Stimulated activated CD4-positive, alpha-beta T cell treated with anti-CD3 and anti-CD28 coated beads, Interleukin-4, amount 100 ng/mL, for 48 hours (primary cell): ENCODE data around the gene WDR86.

Source experiments
- DNase-seq, 2 donors: peaks; one replicate each; pipeline ENCODE4 v3.0.0-alpha.2; 2020; ENCODE audit warnings: low read depth in 2 of 2

The WDR86 gene, protein sequence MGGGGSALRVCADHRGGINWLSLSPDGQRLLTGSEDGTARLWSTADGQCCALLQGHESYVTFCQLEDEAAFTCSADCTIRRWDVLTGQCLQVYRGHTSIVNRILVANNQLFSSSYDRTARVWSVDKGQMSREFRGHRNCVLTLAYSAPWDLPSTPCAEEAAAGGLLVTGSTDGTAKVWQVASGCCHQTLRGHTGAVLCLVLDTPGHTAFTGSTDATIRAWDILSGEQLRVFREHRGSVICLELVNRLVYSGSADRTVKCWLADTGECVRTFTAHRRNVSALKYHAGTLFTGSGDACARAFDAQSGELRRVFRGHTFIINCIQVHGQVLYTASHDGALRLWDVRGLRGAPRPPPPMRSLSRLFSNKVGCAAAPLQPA

DNA sequence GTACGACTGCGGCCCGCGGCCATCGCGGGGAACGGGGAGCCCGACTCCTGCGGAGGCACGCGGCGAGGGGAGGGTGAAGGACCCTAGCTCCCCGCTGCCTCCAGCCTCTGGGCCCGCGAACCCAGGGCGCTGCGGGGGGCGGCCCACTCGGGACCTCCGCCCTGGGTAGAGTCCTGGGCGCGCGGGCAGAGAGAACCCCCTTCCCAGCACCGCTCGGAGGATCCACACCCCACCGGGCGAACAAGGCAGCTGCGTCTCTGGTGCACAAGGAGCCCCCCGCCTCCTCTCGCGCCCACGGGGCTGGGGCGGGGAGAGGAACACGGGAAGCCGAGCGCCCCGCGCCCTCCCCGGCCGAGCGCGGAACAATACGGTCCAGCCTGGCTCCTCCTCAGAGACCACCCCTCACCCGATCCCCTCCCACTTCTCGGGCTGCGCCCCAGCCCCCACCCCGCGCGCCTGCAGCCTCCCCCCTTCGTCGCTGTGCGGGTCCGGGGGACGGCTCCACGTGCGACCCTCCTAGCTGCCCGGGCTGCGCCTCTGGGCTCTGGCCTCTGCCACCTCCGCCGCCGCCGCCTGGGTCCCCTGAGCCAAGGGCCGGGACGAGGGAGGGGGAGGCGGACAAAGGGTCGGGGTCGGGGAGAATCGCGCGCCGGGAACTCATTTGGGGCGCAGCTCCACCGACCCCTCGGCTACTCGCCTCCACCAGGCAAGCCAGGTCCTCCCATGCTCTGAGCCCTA is at the start of gene WDR86:
TSS of gene WDR86 (minus strand) at position 372 of the 738 bp plus-strand sequence. CDS start 449 bp downstream, outside the sequence.
- no peak for DNase-seq

GRCh38 chr7:151457534-151457933 is 47.7 kb upstream of the WDR86 start:
- DNase-seq = no peak

DNA sequence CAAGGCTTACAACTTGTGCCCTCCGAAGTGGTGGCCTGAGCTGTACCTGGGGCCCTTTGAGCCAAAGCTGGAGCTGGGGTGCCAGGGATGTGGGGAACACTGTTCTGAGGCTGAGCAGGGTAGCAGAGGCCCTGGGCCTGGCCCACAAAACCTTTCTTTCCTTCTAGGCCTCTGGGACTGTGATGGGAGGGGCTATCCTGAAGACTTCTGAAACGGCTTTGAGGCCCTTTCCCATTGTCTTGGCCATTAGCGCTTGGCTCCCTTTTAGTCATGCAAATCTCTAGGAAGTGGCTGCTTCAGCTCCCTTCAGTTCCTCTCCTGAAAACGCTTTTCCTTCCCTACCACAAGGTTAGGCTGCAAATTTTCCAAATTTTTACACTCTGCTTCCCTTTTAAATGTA is 46.9 kb upstream of the WDR86 start:
- DNase-seq = no peak

- DNase-seq = no peak
Observed at GRCh38 chr7:151456276-151456675, 46.4 kb upstream of the WDR86 start.

GRCh38 chr7:151455690-151456089 is 45.9 kb upstream of the WDR86 start:
- DNase-seq = no peak

DNA sequence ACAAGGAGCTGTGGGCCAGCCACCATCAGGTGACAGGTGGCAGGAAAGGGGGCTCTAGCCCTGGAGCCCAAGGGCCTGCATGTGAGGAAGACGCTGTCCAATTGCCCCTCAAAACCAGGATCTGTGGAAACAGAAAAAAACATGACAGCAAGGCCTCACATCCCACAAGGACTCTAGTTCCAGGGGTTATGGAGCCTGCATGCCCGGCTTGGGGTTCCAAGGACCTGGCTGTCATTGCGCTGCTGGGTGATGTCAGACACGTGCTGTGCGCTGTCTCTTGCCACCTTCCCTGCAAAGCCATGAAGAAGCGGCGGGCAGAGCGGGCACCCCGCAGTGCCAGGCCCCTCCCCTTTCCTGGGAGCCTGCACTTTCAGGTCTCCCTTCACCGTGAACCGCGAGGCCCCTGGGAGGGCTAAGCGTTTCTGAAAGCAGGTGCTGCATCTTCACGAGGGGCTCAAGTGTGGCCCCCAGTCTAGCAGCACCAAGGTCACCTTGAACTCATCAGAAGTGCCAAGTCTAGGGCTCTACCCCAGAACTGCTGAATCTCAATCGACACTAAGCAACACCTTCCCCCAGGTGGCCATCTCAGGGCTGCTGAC is 45.2 kb upstream of the WDR86 start:
- DNase-seq = no peak

DNA sequence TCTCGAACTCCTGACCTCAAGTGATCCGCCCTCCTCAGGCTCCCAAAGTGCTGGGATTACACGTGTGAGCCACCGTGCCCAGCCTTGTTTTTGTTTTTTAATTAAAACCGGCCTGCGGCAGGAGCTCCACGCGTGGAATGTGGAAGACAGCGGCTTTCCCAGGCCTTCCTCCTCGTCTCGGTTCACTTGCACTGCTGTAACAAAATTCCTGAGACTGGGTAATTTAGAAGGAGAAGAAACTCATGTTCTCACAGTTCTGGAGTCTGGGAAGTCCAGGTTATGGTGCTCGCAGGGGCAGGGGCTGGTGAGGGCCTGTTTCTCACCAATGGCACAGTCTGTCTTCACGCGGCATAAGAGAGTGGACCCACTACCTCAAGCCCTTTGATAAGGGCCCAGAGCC is 44.5 kb upstream of the WDR86 start:
- DNase-seq = no peak

- no peak for DNase-seq
Observed at GRCh38 chr7:151453326-151453791, 43.5 kb upstream of the WDR86 start.

- no peak for DNase-seq
Observed at GRCh38 chr7:151452680-151453325, 43.0 kb upstream of the WDR86 start.

DNA sequence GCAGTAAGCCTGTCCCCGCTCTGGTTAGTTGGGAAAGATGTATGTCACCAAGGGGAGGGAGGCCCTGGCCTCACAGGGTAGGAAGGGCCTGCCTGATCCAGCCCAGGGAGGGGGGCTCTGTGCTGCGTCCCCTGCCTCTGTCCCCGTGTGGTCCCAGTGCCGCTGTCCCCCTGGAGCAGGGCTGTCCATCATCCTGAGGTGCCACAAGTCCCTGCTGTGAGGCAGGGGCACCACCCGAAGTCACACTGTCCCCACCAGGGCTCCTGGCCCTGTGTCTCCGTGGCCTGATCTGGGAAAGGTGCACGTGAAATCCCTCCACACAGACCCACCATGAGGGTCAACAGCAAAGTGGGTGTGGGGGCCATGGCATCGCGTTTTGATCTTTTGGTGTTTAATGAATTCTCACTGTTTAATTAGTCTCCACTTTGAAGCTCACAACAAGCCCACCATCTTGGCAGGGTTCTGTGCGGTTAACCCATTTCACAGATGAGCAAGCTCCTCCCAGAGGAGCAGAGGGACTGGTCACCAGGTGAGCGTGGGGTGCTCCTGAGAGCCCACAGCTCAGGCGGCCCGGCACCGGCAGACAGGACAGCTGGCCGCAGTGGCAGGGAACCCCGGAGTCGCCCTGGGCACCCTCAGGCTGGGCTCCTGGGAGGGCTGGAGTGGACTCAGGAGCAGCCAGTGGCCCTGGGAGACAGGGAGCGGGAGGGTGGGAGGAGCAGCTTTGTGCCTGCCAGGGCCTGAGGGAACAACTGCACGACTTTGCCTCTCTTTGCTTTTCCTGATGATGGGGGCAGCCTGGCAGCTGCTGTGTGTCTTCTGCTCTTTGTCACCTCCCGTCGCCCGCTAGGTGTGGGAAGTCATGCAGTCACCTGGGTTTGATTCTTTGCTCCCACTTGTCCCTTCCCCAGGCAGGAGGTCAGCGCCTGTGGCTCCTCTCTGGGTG is 42.1 kb upstream of the WDR86 start:
- no peak for DNase-seq

DNA sequence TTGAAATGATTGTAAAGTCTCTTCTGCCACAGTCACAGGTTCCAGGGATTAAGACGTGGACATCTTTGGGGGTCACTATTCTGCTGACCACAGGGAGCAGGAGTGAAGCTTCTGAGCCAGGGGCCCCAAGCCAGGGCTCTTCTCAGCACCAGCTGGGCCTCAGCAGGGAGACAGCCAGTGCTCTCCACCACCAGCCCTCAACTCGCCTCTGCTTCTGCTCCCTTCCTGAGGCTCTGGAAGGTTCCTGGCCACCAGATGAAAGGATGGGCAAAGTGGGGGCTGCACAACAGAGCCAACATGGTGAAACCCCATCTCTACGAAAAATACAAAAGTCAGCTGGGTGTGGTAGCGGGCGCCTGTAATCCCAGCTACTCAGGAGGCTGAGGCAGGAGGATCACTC is 41.3 kb upstream of the WDR86 start:
- no peak for DNase-seq

GRCh38 chr7:151449990-151450389 is 40.2 kb upstream of the WDR86 start:
- DNase-seq = no peak

GRCh38 chr7:151448261-151449252 is 38.7 kb upstream of the WDR86 start:
- DNase-seq = peak; percentile 52 to 71

DNA sequence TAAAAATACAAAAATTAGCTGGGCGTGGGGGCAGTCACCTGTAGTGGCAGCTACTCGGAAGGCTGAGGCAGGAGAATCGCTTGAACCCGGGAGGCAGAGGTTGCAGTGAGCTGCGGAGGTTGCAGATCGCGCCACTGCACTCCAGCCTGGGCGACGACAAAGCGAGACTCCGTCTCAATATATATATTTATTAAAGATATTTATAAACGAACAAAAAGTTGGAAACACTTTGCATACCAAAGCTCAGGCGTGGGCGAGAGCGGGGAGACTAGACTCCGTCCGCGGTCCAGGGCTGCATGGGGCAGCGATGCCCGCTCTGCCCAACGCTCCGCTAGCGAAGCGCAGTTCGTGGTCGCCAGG is 38.0 kb upstream of the WDR86 start:
- no peak for DNase-seq

- no peak for DNase-seq
Observed at GRCh38 chr7:151447312-151447711, 37.5 kb upstream of the WDR86 start.

DNA sequence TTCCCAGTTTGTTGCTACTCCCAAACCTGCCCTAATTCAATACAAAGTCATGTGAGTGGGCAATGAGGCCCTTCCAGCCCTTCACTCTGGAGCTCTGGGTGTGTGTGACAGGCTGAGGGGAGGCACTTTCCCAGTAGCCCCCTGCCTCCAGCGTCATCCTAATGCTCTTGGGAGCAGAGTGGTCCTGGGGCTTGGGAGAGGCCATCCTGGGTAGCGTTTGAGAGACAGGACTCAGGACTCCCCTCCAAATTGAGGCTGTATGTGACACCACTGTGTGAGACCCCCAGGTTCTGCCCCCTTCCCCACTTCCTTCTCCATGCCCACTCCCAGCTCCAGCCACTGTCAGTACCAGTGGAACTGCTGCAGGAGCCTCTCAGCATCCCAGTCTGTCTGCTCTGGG is 36.6 kb upstream of the WDR86 start:
- no peak for DNase-seq

DNA sequence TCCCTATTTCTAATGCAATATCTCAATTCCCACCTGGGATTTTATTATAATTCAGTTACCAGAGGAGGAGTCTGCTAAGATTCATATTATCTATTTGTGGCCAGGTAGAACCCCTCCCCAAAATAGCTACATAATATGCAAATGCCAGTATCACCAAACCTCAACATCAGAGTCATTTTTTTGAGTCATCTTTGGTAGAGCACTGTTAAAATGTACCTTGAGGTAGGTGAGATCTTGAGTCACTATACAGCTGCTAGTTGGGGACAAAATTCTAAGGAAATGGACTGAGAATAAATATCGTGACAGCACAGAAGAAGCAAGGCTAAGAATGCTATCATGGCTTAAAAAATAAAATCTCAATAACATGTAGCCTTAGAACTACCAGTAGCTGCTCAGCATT is 34.8 kb upstream of the WDR86 start:
- DNase-seq = no peak

- DNase-seq = no peak
Observed at GRCh38 chr7:151442776-151443496, 33.1 kb upstream of the WDR86 start.

- no peak for DNase-seq
Observed at GRCh38 chr7:151440799-151441445, 31.1 kb upstream of the WDR86 start.
